Upper lobe of right lung (tissue), 1 donor: ENCODE measurements around the gene TARBP2. TPM values are rescaled to one million over a fixed set of nuclear protein-coding genes. Genes with fewer than 3 reads are reported as not detected.
A peak's percentile ranks its signal among the peaks of the same experiment; 100 is the strongest.

Source experiments
- ATAC-seq: fragments of 200-7000 bp; cut with Tn5 transposase; one replicate; pipeline ENCODE4 v1.9.1; 2020; ENCODE audit warnings: mild to moderate bottlenecking, moderate library complexity
- DNase-seq: peaks from one replicate; pipeline ENCODE4 v3.0.0-alpha.2; 2020
- H3K27ac ChIP-seq: fragments of 200-600 bp; one replicate; pipeline ENCODE4 v1.8.0; 2022
- H3K27me3 ChIP-seq: fragments of 200-600 bp; one replicate; pipeline ENCODE4 v1.8.0; 2022; ENCODE audit warnings: mild to moderate bottlenecking
- H3K36me3 ChIP-seq: fragments of 200-600 bp; one replicate; pipeline ENCODE4 v1.8.0; 2022
- H3K4me1 ChIP-seq: fragments of 200-600 bp; one replicate; pipeline ENCODE4 v1.8.0; 2022
- H3K4me3 ChIP-seq: fragments of 200-600 bp; one replicate; pipeline ENCODE4 v1.8.0; 2022; ENCODE audit warnings: mild to moderate bottlenecking
- H3K9me3 ChIP-seq: fragments of 200-600 bp; one replicate; pipeline ENCODE4 v1.8.0; 2022
- intact Hi-C: fragments of 100-400 bp; cut with DNase I; formaldehyde crosslinking; loops from one replicate; pipeline ENCODE4 v1.11.0; 2022
- total RNA-seq: library from RNA; stranded (reverse); fragmentation: NEBNext Ultra II Directional; extraction: Animal tissue kit (Norgen Biotek cat#: 25700); gene quantifications from one replicate; pipeline ENCODE4 v1.2.1, GENCODE V29; 2021
- TF ChIP-seq, protein P1 (sequence below): fragments of 200-600 bp; IDR thresholded peaks from one replicate; pipeline ENCODE4 v1.8.0; 2022; ENCODE audit warnings: antibody characterized with exemption
- donor health status: DM: no; HTN: yes; CAD: no; lungs with severe emphysema.

TARBP2 gene
- total RNA-seq, 1 donor from 2014 or later = 33.1 TPM

DNA sequence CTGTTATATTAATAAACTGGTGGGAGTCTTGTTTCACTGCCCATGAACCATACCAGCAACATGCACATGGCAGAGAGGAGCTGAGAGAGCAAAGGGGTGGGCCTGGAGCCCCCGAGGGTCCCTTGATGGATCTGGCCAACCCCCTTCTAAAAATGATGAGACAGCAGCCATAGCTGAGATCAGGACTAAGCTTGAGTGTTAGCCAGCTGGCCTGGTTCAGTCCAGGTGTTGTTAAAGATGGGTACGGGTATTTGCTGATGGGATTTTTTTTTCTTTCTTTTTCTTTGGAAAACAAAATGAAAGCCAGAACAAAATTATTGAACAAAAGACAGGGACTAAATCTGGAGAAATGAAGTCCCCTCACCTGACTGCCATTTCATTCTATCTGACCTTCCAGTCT, 33.2 kb upstream of the TARBP2 start:
- ATAC-seq (no peak), DNase-seq (peak; percentile 38)
- peaks cover 3% of the 10 kb centered on the region for H3K4me1 ChIP-seq
- no peak overlapping the region for H3K4me3 ChIP-seq
- no peaks in the 10 kb centered on the region for H3K9me3 ChIP-seq
- H3K36me3 ChIP-seq = peaks cover 100% of the 10 kb centered on the region
- H3K27me3 ChIP-seq = no peaks in the 10 kb centered on the region
- intact Hi-C loops = no loop called here
- TF ChIP-seq, protein P1, sequence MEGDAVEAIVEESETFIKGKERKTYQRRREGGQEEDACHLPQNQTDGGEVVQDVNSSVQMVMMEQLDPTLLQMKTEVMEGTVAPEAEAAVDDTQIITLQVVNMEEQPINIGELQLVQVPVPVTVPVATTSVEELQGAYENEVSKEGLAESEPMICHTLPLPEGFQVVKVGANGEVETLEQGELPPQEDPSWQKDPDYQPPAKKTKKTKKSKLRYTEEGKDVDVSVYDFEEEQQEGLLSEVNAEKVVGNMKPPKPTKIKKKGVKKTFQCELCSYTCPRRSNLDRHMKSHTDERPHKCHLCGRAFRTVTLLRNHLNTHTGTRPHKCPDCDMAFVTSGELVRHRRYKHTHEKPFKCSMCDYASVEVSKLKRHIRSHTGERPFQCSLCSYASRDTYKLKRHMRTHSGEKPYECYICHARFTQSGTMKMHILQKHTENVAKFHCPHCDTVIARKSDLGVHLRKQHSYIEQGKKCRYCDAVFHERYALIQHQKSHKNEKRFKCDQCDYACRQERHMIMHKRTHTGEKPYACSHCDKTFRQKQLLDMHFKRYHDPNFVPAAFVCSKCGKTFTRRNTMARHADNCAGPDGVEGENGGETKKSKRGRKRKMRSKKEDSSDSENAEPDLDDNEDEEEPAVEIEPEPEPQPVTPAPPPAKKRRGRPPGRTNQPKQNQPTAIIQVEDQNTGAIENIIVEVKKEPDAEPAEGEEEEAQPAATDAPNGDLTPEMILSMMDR = no peak
- H3K27ac ChIP-seq = no peak overlapping the region

- Histone ChIP-seq H3K4me1 (peaks cover 7% of the 10 kb centered on the region), H3K27ac (no peak overlapping the region), H3K27me3 (no peaks in the 10 kb centered on the region), H3K9me3 (no peaks in the 10 kb centered on the region), H3K36me3 (peaks cover 100% of the 10 kb centered on the region), H3K4me3 (no peak overlapping the region)
- ATAC-seq (no peak), DNase-seq (no peak)
- TF ChIP-seq, protein P1 = no peak
- intact Hi-C loops = no loop called here
Observed at GRCh38 chr12:53468282-53468681, 32.8 kb upstream of the TARBP2 start.

GRCh38 chr12:53472056-53472582, 29.0 kb upstream of the TARBP2 start:
- H3K36me3 ChIP-seq = peaks cover 100% of the 10 kb centered on the region
- ATAC-seq = no peak
- no peak for DNase-seq

GRCh38 chr12:53474077-53474476, 27.0 kb upstream of the TARBP2 start:
- no peaks in the 10 kb centered on the region for H3K27me3 ChIP-seq
- no peak overlapping the region for H3K4me3 ChIP-seq
- ATAC-seq = no peak
- TF ChIP-seq, protein P1 = no peak
- intact Hi-C loops = no loop called here
- no peaks in the 10 kb centered on the region for H3K9me3 ChIP-seq
- no peak for DNase-seq
- peaks cover 100% of the 10 kb centered on the region for H3K36me3 ChIP-seq
- peaks cover 24% of the 10 kb centered on the region for H3K4me1 ChIP-seq
- H3K27ac ChIP-seq = peak overlapping the region; percentile 17

More at GRCh38 chr12:53472056-53472582, 29.0 kb upstream of the TARBP2 start:
- Histone ChIP-seq H3K4me3 (no peak overlapping the region), H3K4me1 (peaks cover 24% of the 10 kb centered on the region), H3K27ac (no peak overlapping the region), H3K9me3 (no peaks in the 10 kb centered on the region), H3K27me3 (no peaks in the 10 kb centered on the region)
- TF ChIP-seq, protein P1 = no peak
- intact Hi-C loops = no loop called here

- peak overlapping the region; percentile 17 for H3K27ac ChIP-seq
- DNase-seq (peak; percentile 38), ATAC-seq (peak; percentile 37)
- TF ChIP-seq, protein P1 = no peak
- intact Hi-C loops = no loop called here
- no peaks in the 10 kb centered on the region for H3K27me3 ChIP-seq
- peaks cover 100% of the 10 kb centered on the region for H3K36me3 ChIP-seq
- H3K9me3 ChIP-seq = no peaks in the 10 kb centered on the region
- no peak overlapping the region for H3K4me3 ChIP-seq
- peaks cover 24% of the 10 kb centered on the region for H3K4me1 ChIP-seq
Observed at GRCh38 chr12:53474819-53475218, 26.3 kb upstream of the TARBP2 start.

DNA sequence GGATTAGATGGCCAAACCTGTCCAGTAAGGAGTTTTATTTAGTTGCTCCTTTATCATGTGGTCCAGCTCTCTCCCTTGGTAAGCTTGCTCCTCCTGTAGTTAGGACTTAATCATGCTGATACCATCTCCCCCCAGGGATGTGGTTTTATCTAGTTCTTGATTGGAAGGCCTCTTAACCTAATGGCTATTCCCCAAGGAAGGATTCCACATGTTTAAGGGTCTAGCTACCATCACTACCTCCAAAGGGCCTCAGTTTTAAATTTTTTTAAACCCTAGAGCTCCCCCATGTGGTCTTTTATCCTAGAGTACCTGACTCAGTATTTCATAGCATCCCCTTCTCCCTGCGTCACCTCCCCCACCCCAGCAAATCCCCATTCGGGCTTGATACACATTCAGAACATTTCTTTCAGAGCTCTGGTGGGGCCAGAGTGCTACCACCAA, 24.3 kb upstream of the TARBP2 start:
- H3K27me3 ChIP-seq = no peaks in the 10 kb centered on the region
- intact Hi-C loops = no loop called here
- peaks cover 100% of the 10 kb centered on the region for H3K36me3 ChIP-seq
- ATAC-seq = peak; percentile 14
- H3K9me3 ChIP-seq = no peaks in the 10 kb centered on the region
- no peak overlapping the region for H3K27ac ChIP-seq
- peaks cover 24% of the 10 kb centered on the region for H3K4me1 ChIP-seq
- no peak overlapping the region for H3K4me3 ChIP-seq
- TF ChIP-seq, protein P1 = peak; percentile 25
- DNase-seq = no peak
